ENCODE data around the gene C1QTNF1.

The C1QTNF1 gene

DNA sequence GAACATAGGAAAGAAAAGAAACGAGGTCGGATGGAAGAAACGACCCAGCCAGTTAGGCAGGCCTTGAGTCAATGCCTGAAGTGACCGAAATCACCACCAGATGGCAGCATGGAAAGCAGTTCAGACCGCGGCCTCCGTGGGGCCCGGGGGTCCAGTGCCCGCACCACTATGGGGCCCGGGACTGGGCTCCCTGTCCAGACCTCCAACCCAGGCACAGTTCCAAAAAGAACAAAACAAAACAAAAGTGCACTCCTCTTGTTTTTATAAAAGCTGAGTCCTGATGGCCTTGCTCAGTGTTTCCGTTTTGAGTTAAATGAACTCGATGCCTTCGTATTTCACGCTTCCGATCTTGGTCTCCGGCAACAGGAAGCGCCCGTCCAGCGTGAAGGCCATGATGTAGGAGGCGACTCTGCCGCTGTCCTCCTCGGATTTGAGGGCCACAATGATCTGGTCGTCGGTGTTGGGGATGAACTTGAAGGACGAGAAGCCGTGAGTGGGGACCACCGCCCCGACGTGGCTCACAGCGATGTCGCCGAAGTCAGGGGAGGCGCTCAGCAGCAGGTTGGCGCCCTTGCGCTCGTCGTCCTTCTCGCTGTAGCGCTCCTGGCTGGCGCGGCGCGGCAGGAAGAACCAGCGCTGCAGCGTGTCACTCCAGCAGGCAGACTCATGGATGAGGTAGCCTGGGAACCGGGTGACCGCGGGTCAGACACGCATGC is 30.6 kb upstream of the C1QTNF1 start:
- peak; percentile 21 to 54 for DNase-seq

DNA sequence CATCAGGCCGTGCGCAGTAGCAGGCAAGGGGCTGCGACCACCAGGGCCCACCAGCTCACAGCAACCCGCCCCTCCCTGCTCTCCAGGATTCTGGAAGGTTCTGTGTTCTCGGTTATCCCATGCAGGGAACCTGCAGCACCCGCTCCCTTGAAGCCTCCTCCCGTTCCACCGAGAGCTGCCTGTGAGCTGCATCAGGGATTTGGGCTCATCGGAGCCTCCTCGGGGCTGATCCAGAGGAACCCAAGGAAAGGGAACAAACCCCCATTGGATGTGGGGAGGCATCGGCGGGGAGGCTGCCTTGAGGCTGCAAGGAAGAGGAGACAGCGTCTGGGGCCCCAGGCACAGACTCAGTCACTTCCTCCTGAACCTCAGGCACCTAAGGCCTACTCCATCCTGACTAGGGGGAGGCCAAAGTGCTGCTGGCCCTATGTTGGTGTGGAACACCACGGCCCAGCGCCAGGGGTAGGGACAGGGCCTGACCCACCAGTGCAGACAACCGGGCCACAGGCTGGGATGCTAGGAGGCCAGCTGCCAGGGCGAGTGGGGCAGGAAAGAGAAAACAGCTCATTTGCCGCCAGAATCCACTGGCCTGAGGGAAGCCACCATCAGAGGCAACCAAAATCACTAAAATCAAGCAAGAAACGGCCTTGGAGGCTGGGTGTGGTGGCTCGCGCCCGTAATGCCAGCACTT is 29.8 kb upstream of the C1QTNF1 start:
- no peak for DNase-seq

DNA sequence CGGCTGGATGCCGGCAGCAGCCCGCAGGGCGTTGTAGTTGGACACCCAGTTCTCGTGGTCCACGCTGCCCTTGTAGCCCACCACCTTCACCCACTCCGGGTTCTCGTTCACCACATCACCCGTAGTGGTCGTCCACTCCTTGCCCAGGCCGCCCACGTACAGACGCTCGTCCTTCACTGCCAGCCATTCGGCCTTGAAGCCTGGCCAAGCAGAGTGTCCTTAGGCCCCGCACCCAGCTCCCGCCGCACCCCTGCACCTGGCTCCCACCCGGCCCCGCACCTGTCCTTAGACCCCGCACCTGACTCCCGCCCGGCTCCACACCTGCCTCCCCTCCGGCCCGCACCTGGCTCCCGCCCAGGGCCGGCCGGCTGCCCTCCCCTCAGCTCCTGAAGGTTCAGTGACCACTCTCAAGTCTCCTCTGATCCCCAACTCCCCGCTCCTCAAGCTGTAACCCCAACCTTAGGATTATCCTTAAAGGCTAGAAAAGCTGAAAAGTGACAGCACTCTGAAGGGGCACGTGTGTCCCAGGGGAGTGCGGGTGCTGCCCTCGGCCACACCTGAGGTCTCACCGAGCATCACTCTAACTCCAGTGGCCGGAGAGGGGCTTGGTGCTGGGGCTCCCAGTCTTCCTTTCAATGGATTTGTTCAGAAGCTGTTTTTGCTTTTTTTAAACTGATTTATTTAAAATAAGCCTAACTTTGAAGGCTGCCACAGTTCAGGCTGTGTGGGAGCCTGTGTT is 28.8 kb upstream of the C1QTNF1 start:
- DNase-seq: no peak

DNA sequence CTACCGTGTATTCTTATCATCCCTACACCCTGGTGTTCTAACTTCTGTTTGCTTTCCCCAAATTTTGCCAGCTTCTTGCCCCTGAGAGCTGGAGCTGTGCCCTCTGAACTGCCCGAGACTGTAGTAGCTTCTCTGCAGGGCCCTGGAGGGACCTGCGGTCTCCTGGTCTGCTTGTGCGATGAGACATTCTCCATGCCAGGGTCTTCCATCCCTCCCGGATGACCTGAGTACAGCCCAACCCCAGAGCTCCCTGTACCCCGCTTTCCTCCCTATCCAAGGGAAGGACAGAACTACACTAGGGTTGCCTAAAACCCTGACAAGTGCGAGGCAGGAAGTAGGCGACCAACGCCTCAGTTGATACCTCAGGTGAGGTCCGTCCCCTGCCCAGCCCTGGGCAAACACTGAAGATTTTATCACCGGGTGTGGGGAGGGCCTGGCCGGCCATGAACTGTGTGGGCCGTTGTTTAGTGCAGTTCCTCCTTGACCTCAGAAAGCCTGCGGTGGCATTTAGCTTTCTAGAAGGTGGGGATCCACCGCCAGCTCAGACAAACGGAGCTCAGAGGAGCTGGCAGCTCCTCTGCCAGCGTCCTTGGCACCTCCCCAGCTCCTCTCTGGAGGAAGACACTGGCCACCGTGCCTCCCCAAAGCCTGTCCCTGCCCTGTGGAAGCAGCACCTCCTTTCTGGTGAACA is 28.1 kb upstream of the C1QTNF1 start:
- DNase-seq: no peak

DNA sequence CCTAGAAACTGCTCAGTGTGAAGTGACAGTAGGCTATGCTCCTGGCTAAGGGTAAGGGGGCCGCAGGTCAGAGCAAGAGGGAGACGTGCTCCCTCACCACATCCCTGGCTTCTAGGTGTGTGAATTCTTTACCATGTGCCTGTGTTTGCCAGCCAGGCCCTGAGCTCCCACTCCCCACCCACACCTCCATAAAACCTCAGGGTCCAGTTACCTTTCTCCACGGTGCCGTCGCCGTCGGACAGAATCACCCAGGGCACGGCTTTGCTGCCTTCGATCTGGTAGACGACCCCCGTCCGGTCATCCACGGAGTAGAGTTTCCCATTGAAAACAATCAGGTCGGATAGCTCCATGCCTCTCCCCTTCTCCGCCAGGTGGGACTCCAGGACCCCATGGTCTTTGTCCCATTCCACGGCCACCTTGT is 27.2 kb upstream of the C1QTNF1 start:
- no peak for DNase-seq

DNA sequence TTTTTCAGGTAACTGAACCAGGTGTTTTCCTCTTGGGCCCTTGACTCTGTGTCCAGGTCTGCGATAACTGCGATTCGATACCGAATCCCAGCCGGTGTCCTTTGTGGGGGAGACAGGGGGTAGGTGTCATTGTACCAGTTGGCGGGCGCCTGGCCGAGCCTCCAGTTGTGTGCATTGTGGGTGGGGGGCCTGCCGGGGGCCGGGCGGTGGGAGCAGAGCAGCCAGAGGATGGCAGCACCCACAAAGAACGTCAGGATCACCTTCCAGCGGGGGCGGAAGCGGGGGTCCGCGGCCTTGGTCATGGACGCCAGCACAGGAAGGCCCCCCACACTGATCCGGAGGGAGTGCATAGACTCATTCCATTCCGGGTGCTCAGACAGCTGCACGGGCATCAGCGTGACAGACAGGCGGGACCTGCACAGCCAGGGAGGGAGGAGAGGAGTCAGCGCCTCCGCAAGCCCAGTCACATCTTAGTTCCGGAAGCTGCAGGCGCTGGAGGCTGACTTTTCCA is 26.7 kb upstream of the C1QTNF1 start:
- no peak for DNase-seq

DNA sequence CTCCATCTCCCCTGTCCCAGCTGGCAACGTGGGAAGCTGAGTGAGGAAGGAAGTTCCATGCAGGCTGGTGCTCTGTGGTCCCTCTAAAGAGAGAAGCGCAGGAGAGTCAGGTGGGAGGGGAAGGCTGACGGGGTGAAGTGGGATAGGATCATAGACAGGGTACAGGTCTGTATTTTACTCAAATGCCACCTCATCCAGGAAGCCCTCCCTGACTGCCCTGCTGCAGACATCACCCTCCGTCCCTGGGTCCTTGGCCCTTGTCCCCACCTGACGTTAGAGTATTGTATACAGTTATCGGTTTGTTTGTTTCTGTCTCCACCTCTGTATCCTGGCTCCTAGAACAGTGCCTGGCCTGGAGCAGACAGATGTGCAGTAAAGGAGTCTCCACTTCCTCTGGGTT is 26.1 kb upstream of the C1QTNF1 start:
- DNase-seq: no peak

DNA sequence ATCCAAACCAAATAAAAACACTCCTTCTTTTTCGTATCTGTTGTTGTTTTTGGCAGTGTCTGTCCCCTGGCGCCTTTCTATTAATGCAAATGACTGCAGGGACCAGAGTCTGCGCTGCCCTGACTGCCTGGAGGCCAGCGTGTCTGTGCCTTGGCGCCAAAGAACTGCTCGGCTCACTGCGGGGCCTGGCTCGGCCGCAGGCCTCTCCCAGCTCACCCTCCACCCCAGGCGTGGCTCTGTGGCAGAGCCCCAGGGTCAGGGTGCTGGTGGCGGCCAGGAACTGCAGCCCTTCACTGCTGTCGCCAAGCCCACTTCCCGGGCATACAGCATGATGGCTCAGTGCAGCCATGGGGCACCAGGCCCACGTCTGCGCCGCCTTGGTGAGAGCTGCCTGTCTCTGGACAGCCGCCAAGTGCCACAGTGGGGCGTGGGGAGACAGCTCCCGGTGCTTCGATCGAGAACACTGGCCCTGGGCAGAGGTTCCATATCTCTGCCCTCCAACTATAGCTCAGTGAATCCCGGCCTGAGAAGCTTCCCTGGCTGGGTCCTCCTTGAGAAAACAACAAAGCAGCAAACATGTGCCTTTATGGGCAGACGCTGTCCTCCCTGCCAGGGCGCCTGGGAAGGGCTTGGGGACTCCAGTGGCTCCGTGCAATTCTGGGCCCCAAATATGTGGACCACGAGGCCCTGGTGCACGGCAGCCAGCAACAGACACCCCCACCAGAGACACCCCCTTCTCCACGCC is 25.5 kb upstream of the C1QTNF1 start:
- DNase-seq: no peak

DNA sequence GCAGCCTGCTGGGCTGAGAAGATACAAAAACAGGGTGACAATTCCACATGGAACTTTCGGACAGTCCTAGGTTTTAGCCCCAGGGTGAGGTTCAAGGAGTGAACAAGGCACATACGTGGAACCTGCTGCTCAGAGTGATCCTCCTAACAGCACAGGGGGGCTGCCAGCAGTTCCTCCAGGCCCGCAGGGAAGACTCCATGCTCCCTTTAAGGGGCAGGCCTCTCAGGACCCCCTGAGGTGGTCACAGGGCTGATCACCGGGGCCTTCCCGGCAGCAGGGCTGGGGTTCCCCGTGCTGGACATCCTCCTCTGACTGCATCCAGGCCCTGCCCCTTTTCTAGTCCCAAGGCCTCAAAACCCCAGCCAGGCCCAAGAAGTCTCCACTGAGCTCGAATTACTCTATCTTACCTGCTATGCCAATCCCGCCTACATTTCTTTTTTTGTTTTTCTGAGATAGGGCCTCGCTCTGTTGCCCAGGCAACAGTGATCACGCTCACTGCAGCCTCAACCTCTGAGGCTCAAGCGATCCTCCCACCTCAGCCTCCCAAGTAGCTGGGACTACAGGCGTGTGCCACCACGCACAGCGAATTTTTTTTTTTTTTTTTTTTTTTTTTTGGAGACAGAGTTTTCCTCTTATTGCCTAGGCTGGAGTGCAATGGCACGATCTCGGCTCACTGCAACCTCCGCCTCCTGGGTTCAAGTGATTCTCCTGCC is 24.8 kb upstream of the C1QTNF1 start:
- DNase-seq: no peak

DNA sequence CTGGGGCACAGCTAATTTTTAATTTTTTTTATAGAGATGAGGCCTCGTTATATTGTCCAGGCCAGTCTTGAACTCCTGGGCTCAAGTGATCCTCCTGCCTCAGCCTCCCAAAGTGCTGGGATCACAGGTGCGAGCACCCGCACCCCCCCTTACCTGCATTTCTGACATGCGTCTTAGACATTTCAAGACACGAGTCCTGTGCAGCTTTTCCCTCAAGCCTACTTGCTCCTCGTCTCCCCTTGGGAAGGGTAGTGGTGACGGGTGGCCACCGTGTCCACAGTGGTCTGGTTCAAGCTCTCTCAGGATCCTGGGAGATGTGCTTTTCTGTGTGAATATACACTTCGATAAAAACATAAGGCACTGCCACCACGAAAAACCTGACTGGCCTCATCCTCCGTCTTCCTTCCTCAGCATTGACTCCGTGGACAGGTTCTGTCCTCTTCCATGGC is 24.0 kb upstream of the C1QTNF1 start:
- no peak for DNase-seq

DNA sequence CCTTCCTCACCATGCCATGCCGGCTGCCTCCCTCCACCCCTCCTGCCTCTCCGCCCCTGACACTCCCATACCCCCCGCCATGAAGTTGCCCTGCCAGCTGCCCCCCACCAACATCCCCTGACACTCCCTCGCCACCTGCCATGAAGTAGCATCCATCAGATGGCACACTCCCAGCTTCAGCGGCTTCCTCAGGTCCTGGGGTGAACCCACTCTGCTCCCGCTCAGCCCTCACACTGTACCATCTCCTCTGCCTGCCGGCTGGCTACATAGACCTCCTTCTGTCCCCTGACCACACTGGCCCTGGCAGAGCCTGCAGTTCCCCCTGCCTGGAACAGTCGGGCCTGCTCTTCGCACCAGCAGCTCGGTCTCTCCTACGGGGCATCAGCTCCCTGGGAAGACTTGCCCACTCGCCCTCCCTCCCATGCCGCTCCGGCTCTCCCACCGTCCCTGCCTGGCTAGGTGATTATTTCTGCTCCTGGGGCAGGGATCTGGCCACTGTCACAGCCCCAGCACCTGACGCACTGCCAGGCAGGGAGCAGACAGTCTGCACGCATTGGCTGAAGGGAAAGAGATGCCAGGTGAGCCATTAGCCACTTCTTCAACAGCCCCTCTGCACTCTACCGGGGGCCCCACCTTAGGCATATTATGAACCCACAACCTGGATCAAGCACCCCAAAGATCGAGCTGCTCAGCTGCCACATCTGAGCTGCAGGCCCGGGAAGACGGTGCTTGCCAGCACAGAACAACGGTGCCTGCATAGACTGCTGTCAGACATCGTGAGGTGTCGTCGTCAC is 23.4 kb upstream of the C1QTNF1 start:
- DNase-seq: no peak

DNA sequence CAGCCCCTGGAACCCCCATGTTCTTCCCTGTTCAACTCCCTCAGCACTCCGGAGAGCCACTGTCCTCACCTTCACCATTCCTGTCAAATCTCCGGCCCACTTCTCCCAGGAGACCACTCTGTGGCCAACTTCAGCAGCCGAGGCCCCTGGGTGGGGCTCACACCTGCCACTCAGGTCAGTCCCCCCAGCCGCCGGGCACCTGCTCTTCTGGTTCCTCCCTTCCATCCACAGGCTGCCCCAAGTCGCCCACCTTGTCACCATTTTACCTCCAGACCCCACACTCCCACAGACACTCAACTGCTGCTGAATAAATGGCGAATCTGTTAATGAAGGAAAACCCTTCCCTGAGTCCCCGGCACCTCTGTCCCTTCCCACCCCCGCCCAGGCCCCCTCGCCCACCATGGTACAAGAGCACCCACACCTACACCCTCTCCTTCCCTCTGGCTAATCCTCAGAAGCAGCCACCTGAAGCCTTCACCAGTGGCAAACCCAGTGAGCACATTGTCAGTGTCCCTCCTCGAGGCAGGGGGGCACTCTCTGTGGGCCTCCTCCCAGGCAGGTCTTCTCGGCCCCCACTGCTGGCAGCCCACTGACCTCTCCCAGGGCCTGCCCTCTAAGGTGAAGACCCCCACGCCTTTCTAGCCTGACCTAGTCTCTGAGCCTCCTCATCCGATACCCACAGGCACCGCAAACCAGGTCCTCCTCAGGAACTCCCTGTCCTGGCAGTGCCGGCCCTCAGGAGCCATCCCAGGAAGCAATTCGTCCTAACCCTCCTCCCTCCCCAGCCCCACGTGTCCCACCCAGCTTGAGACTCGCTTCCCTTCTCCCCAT is 22.6 kb upstream of the C1QTNF1 start:
- DNase-seq: no peak

DNA sequence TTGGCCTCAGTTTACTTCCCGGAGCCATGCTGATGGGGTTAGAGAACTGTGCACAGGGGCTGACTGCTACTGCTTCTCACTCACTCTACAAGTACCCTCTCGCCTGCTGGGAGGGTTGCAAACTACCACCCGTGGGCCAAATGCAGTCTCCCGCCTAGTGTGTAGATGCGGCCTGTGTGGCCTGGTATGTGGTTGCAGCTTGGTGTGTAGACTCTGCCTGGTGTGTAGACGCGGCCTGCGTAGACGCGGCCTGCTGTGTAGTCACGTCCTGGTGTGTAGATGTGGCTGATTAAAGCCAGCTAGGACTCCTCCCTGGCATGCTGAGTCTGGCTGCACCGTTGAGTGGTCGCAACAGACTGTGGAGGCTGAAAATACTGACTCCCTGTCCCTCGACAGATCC is 21.7 kb upstream of the C1QTNF1 start:
- no peak for DNase-seq

DNA sequence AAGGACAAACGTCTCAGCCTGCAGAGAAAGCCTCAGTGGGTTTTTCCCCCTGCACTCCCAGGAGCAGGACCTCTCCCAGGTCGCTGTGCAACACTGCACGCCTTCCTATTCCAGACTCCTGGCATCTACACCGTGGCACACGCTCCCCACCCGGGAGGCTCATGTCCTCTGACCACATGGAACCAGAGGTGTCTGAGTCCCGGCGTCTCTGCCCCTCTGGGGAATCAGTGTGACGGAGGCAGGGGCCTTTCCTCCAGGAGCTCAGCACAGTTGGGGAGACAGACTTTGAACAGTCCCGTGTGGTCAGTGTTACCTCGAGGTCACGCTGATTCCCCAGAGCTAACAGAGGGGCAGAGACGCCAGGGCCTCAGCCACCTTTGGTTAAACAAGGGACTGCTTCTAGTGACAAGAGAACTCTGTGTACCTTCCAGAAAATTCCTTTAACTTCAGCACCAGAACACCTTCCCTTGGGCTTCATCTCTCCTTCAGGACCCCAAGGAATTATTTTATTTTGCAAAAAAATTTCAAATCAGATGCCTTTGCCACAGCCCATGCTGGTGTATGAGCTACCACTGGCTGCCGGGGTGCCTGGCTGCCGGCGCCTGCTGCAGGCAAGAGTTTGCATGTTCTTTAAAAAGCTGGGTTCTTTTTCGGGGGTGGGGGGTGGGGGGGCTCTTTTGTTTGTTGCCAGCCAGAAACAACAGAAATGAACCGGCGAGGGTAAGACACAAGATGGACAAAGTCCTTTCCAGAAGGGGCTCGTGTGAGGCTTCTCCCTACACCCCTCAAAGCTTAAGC is 21.0 kb upstream of the C1QTNF1 start:
- DNase-seq: no peak

DNA sequence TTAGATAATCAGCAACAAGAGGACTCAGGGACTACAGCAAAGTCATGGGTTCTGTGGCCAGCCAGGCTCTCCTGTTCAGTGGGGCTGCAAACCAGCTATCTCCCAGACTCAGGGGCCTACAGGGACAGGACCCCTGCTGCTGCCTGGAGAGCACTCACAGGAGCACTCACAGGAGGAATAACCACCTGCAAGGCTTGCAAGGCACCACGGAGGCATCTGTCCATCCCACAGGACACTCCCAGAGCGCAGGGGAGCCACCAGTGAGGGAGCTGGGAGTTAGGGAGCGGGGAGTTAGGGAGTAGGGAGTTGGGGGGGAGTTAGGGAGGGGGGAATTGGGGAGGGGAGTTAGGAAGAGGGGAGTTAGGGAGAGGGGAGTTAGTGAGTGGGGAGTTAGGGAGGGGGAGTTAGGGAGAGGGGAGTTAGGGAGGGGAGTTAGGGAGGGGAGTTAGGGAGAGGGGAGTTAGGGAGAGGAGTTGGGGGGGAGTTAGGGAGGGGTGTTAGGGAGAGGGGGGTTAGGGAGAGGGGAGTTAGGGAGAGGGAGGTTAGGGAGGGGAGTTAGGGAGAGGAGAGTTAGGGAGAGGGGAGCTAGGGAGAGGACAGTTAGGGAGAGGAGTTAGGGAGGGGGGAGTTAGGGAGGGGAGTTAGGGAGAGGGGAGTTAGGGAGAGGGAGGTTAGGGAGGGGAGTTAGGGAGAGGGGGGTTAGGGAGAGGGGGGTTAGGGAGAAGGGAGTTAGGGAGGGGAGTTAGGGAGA is 20.1 kb upstream of the C1QTNF1 start:
- DNase-seq: no peak

DNA sequence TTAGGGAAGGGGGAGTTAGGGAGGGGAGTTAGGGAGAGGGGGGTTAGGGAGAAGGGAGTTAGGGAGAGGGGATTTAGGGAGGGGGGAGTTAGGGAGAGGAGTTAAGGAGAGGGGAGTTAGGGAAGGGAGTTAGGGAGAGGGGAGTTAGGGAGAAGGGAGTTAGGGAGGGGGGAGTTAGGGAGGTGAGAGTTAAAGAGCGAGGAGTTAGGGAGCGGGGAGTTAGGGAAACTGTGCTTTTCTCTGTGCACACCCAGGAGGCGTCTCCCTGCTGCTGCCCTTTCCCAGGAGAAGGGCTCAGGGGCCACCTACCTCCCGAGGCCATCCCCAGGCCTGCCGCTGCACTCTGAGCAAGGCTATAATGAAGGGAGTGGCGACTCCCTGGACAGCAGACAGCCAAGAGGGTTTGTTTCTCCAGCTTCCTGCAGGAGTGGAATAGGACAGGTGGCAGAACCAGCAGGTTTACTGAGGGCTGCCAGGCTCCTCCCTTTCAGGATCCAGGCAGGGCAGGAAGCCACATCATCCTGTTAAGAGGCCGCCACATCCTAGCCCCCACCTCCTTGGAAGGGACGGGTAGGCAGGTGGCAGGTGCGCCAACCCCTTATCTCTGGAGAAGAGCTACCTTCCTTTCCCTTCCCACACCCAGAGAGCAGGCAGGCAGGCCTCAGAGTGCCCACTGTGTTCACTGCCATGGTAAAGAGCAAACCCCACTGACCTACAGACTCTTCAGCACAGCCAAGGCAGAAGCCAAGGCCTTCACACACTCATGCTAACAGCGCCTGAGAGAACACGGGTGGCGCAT is 18.7 kb upstream of the C1QTNF1 start:
- no peak for DNase-seq

DNA sequence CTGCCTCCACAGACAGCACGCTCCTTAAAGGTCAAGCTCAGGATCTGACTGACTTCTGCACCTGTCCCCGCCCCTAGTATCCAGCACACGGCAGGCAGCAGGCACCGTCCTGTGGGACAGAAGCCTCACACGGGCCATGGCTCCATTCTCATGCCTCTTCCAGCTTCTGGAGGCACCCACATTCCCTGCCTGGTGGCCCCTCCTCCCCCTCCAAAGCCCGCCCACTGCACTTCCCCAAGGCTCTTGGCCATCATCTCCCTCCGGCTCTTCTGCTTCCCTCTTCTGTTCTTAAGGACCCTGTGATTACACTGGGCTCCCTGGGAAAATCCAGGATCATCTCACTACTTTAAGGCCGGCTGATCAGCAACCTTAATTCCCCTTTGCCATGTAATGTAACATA is 17.9 kb upstream of the C1QTNF1 start:
- no peak for DNase-seq

Measured in stimulated activated CD4-positive, alpha-beta T cell treated with anti-CD3 and anti-CD28 coated beads, Interleukin-4, amount 100 ng/mL, for 4 hours (primary cell).